ENCODE data around the gene ARID1A. TPM values are rescaled to one million over a fixed set of nuclear protein-coding genes. Genes with fewer than 3 reads are reported as not detected.

The ARID1A gene
- total RNA-seq, 1 donor from 2014 or later, result 18.8 TPM

GRCh38 chr1:26784886-26785285 is 89.1 kb downstream of the ARID1A start:
- H3K4me3 ChIP-seq (ENCODE audit: low read length in 3 of 3), result no peak overlapping the region
- no peaks in the 10 kb centered on the region for H3K9me3 ChIP-seq (ENCODE audit: control insufficient read depth in 3 of 3, low read length in 3 of 3)
- H3K9ac ChIP-seq (ENCODE audit: low read depth in 1 of 3, low read length in 3 of 3), result no peak overlapping the region
- H3K4me1 ChIP-seq (ENCODE audit: control insufficient read depth in 3 of 3, insufficient read depth in 3 of 3, low read length in 3 of 3), result peaks cover 52 to 64% (median 56%) of the 10 kb centered on the region in 3 donors
- H3K27me3 ChIP-seq (ENCODE audit: control insufficient read depth in 3 of 3, insufficient read depth in 3 of 3, low read length in 3 of 3), result no peaks in the 10 kb centered on the region
- peak overlapping the region; percentile 54 for H3K27ac ChIP-seq (ENCODE audit: low read depth, low read length)
- H3K36me3 ChIP-seq (ENCODE audit: control insufficient read depth in 3 of 3, insufficient read depth in 3 of 3, low read length in 3 of 3), result peaks cover 8 to 14% (median 12%) of the 10 kb centered on the region in 3 donors

GRCh38 chr1:26785611-26786436 is 90.0 kb downstream of the ARID1A start:
- Histone ChIP-seq H3K27me3 (ENCODE audit: control insufficient read depth in 3 of 3, insufficient read depth in 3 of 3, low read length in 3 of 3) (no peaks in the 10 kb centered on the region), H3K36me3 (ENCODE audit: control insufficient read depth in 3 of 3, insufficient read depth in 3 of 3, low read length in 3 of 3) (peaks cover 0 to 7% (median 5%) of the 10 kb centered on the region in 3 donors), H3K4me1 (ENCODE audit: control insufficient read depth in 3 of 3, insufficient read depth in 3 of 3, low read length in 3 of 3) (peaks cover 54 to 67% (median 61%) of the 10 kb centered on the region in 3 donors), H3K9ac (ENCODE audit: low read depth in 1 of 3, low read length in 3 of 3) (peak overlapping the region in 2 of 3 donors; percentile 97 to 99), H3K4me3 (ENCODE audit: low read length in 3 of 3) (peak overlapping the region in 1 of 3 donors; percentile 96), H3K27ac (ENCODE audit: low read depth, low read length) (peak overlapping the region; percentile 99), H3K9me3 (ENCODE audit: control insufficient read depth in 3 of 3, low read length in 3 of 3) (no peaks in the 10 kb centered on the region)

- Histone ChIP-seq H3K36me3 (ENCODE audit: control insufficient read depth in 3 of 3, insufficient read depth in 3 of 3, low read length in 3 of 3) (peaks cover 0 to 8% (median 4%) of the 10 kb centered on the region in 3 donors), H3K9ac (ENCODE audit: low read depth in 1 of 3, low read length in 3 of 3) (peak overlapping the region; percentile 97 to 99 (median 97)), H3K4me1 (ENCODE audit: control insufficient read depth in 3 of 3, insufficient read depth in 3 of 3, low read length in 3 of 3) (peaks cover 58 to 69% (median 69%) of the 10 kb centered on the region in 3 donors), H3K9me3 (ENCODE audit: control insufficient read depth in 3 of 3, low read length in 3 of 3) (no peaks in the 10 kb centered on the region), H3K4me3 (ENCODE audit: low read length in 3 of 3) (peak overlapping the region; percentile 89 to 96 (median 94)), H3K27me3 (ENCODE audit: control insufficient read depth in 3 of 3, insufficient read depth in 3 of 3, low read length in 3 of 3) (no peaks in the 10 kb centered on the region), H3K27ac (ENCODE audit: low read depth, low read length) (peak overlapping the region; percentile 99)
These were observed 90.9 kb downstream of the ARID1A start for GRCh38 chr1:26786437-26787380.

GRCh38 chr1:26787381-26787705 is 91.5 kb downstream of the ARID1A start:
- Histone ChIP-seq H3K4me3 (ENCODE audit: low read length in 3 of 3) (peak overlapping the region; percentile 89 to 96 (median 94)), H3K9ac (ENCODE audit: low read depth in 1 of 3, low read length in 3 of 3) (peak overlapping the region; percentile 97 to 99 (median 97)), H3K36me3 (ENCODE audit: control insufficient read depth in 3 of 3, insufficient read depth in 3 of 3, low read length in 3 of 3) (peaks cover 0 to 8% (median 4%) of the 10 kb centered on the region in 3 donors), H3K27ac (ENCODE audit: low read depth, low read length) (peak overlapping the region; percentile 99), H3K9me3 (ENCODE audit: control insufficient read depth in 3 of 3, low read length in 3 of 3) (no peaks in the 10 kb centered on the region), H3K27me3 (ENCODE audit: control insufficient read depth in 3 of 3, insufficient read depth in 3 of 3, low read length in 3 of 3) (no peaks in the 10 kb centered on the region), H3K4me1 (ENCODE audit: control insufficient read depth in 3 of 3, insufficient read depth in 3 of 3, low read length in 3 of 3) (peaks cover 58 to 71% (median 69%) of the 10 kb centered on the region in 3 donors)

GRCh38 chr1:26787706-26788514 is 92.1 kb downstream of the ARID1A start, which contains the start of gene PIGV:
PIGV (plus strand) TSS chr1:26787950; CDS start chr1:26790816, 2,866 bp downstream.
- peak within 1 kb of the TSS; percentile 89 to 96 (median 94) for H3K4me3 ChIP-seq (ENCODE audit: low read length in 3 of 3)
- peaks cover 0 to 12% (median 4%) of the 10 kb centered on the region in 3 donors for H3K36me3 ChIP-seq (ENCODE audit: control insufficient read depth in 3 of 3, insufficient read depth in 3 of 3, low read length in 3 of 3)
- H3K9ac ChIP-seq (ENCODE audit: low read depth in 1 of 3, low read length in 3 of 3), result peak within 1 kb of the TSS; percentile 97 to 99 (median 97)

GRCh38 chr1:26788515-26788785 is 92.6 kb downstream of the ARID1A start:
- H3K27me3 ChIP-seq (ENCODE audit: control insufficient read depth in 3 of 3, insufficient read depth in 3 of 3, low read length in 3 of 3), result no peaks in the 10 kb centered on the region
- H3K27ac ChIP-seq (ENCODE audit: low read depth, low read length), result peak overlapping the region; percentile 99
- H3K36me3 ChIP-seq (ENCODE audit: control insufficient read depth in 3 of 3, insufficient read depth in 3 of 3, low read length in 3 of 3), result peaks cover 0 to 13% (median 7%) of the 10 kb centered on the region in 3 donors
- H3K9ac ChIP-seq (ENCODE audit: low read depth in 1 of 3, low read length in 3 of 3), result peak overlapping the region; percentile 97 to 99 (median 97)
- peak overlapping the region; percentile 89 to 96 (median 94) for H3K4me3 ChIP-seq (ENCODE audit: low read length in 3 of 3)
- no peaks in the 10 kb centered on the region for H3K9me3 ChIP-seq (ENCODE audit: control insufficient read depth in 3 of 3, low read length in 3 of 3)
- peaks cover 47 to 60% (median 59%) of the 10 kb centered on the region in 3 donors for H3K4me1 ChIP-seq (ENCODE audit: control insufficient read depth in 3 of 3, insufficient read depth in 3 of 3, low read length in 3 of 3)

More at GRCh38 chr1:26787706-26788514, 92.1 kb downstream of the ARID1A start, which contains the start of gene PIGV:
- peak within 1 kb of the TSS; percentile 99 for H3K27ac ChIP-seq (ENCODE audit: low read depth, low read length)
- H3K4me1 ChIP-seq (ENCODE audit: control insufficient read depth in 3 of 3, insufficient read depth in 3 of 3, low read length in 3 of 3), result peaks cover 52 to 66% (median 65%) of the 10 kb centered on the region in 3 donors
- no peaks in the 10 kb centered on the region for H3K27me3 ChIP-seq (ENCODE audit: control insufficient read depth in 3 of 3, insufficient read depth in 3 of 3, low read length in 3 of 3)
- H3K9me3 ChIP-seq (ENCODE audit: control insufficient read depth in 3 of 3, low read length in 3 of 3), result no peaks in the 10 kb centered on the region

GRCh38 chr1:26788836-26789611 is 93.2 kb downstream of the ARID1A start:
- Histone ChIP-seq H3K27me3 (ENCODE audit: control insufficient read depth in 3 of 3, insufficient read depth in 3 of 3, low read length in 3 of 3) (no peaks in the 10 kb centered on the region), H3K9me3 (ENCODE audit: control insufficient read depth in 3 of 3, low read length in 3 of 3) (no peaks in the 10 kb centered on the region), H3K4me1 (ENCODE audit: control insufficient read depth in 3 of 3, insufficient read depth in 3 of 3, low read length in 3 of 3) (peaks cover 41 to 58% (median 56%) of the 10 kb centered on the region in 3 donors), H3K9ac (ENCODE audit: low read depth in 1 of 3, low read length in 3 of 3) (peak overlapping the region; percentile 97 to 99 (median 97)), H3K36me3 (ENCODE audit: control insufficient read depth in 3 of 3, insufficient read depth in 3 of 3, low read length in 3 of 3) (peaks cover 1 to 15% (median 8%) of the 10 kb centered on the region in 3 donors), H3K4me3 (ENCODE audit: low read length in 3 of 3) (peak overlapping the region; percentile 89 to 96 (median 94)), H3K27ac (ENCODE audit: low read depth, low read length) (peak overlapping the region; percentile 99)

- H3K27me3 ChIP-seq (ENCODE audit: control insufficient read depth in 3 of 3, insufficient read depth in 3 of 3, low read length in 3 of 3), result no peaks in the 10 kb centered on the region
- peak overlapping the region; percentile 99 for H3K27ac ChIP-seq (ENCODE audit: low read depth, low read length)
- H3K9me3 ChIP-seq (ENCODE audit: control insufficient read depth in 3 of 3, low read length in 3 of 3), result no peaks in the 10 kb centered on the region
- H3K4me3 ChIP-seq (ENCODE audit: low read length in 3 of 3), result no peak overlapping the region
- H3K4me1 ChIP-seq (ENCODE audit: control insufficient read depth in 3 of 3, insufficient read depth in 3 of 3, low read length in 3 of 3), result peaks cover 38 to 58% (median 56%) of the 10 kb centered on the region in 3 donors
- no peak overlapping the region for H3K9ac ChIP-seq (ENCODE audit: low read depth in 1 of 3, low read length in 3 of 3)
- H3K36me3 ChIP-seq (ENCODE audit: control insufficient read depth in 3 of 3, insufficient read depth in 3 of 3, low read length in 3 of 3), result peaks cover 6 to 20% (median 13%) of the 10 kb centered on the region in 3 donors
These were observed 93.7 kb downstream of the ARID1A start for GRCh38 chr1:26789612-26789865.

GRCh38 chr1:26789931-26790330 is 94.1 kb downstream of the ARID1A start:
- Histone ChIP-seq H3K36me3 (ENCODE audit: control insufficient read depth in 3 of 3, insufficient read depth in 3 of 3, low read length in 3 of 3) (peaks cover 9 to 24% (median 16%) of the 10 kb centered on the region in 3 donors), H3K9me3 (ENCODE audit: control insufficient read depth in 3 of 3, low read length in 3 of 3) (no peaks in the 10 kb centered on the region), H3K4me1 (ENCODE audit: control insufficient read depth in 3 of 3, insufficient read depth in 3 of 3, low read length in 3 of 3) (peaks cover 36 to 58% (median 52%) of the 10 kb centered on the region in 3 donors), H3K27me3 (ENCODE audit: control insufficient read depth in 3 of 3, insufficient read depth in 3 of 3, low read length in 3 of 3) (no peaks in the 10 kb centered on the region), H3K4me3 (ENCODE audit: low read length in 3 of 3) (no peak overlapping the region), H3K9ac (ENCODE audit: low read depth in 1 of 3, low read length in 3 of 3) (no peak overlapping the region), H3K27ac (ENCODE audit: low read depth, low read length) (no peak overlapping the region)

Data from skeletal muscle tissue (tissue), 4 donors.